ENCODE results near the gene MSX1. TPM values are rescaled to one million over a fixed set of nuclear protein-coding genes. Genes with fewer than 3 reads are reported as not detected.

The MSX1 gene
- total RNA-seq (ENCODE audit: low replicate concordance) = 1.9 and 3.1 TPM in 2 replicates

DNA sequence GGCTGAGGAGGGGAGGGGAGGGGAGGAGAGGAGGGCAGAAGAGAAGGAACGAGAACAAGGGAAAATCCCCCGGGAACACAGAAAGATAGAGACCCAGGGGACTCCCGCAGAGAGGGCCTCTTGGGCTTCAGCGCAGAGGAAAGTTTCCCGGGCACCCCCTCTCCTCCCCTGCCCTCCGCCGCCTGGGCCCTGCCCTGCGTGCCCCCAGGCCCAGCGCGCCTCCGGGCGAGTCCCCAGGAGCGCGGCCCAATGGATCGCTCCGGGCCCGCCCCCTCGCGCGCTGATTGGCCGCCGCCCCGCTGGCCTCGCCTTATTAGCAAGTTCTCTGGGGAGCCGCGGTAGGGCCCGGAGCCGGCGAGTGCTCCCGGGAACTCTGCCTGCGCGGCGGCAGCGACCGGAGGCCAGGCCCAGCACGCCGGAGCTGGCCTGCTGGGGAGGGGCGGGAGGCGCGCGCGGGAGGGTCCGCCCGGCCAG, at the start of gene MSX1:
Gene MSX1, plus strand, starts transcription at position 341 of the 474 bp plus-strand sequence. CDS start 235 bp downstream, outside the sequence.

Other genes with a start within 250 kb of the MSX1 start
- gene CYTL1, start 159.8 kb downstream of the MSX1 start, total RNA-seq (ENCODE audit: low replicate concordance) = 0.15 and 2.5 TPM in 2 replicates
- gene STK32B, start 191.8 kb downstream of the MSX1 start, total RNA-seq (ENCODE audit: low replicate concordance) = 0.30 and 1.6 TPM in 2 replicates

Measured in smooth muscle cell of the coronary artery (primary cell).